Upper lobe of right lung (tissue), 1 donor: Measurements from ENCODE around the gene SLC2A11. TPM values are rescaled to one million over a fixed set of nuclear protein-coding genes. Genes with fewer than 3 reads are reported as not detected.

Source experiments
- ATAC-seq: fragments of 200-7000 bp; cut with Tn5 transposase; one replicate; pipeline ENCODE4 v1.9.1; 2020; ENCODE audit warnings: mild to moderate bottlenecking, moderate library complexity
- DNase-seq: peaks from one replicate; pipeline ENCODE4 v3.0.0-alpha.2; 2020
- H3K27ac ChIP-seq: fragments of 200-600 bp; one replicate; pipeline ENCODE4 v1.8.0; 2022
- H3K27me3 ChIP-seq: fragments of 200-600 bp; one replicate; pipeline ENCODE4 v1.8.0; 2022; ENCODE audit warnings: mild to moderate bottlenecking
- H3K36me3 ChIP-seq: fragments of 200-600 bp; one replicate; pipeline ENCODE4 v1.8.0; 2022
- H3K4me1 ChIP-seq: fragments of 200-600 bp; one replicate; pipeline ENCODE4 v1.8.0; 2022
- H3K4me3 ChIP-seq: fragments of 200-600 bp; one replicate; pipeline ENCODE4 v1.8.0; 2022; ENCODE audit warnings: mild to moderate bottlenecking
- H3K9me3 ChIP-seq: fragments of 200-600 bp; one replicate; pipeline ENCODE4 v1.8.0; 2022
- CTCF ChIP-seq: fragments of 200-600 bp; IDR thresholded peaks from one replicate; pipeline ENCODE4 v1.8.0; 2022; ENCODE audit warnings: antibody characterized with exemption
- intact Hi-C: fragments of 100-400 bp; cut with DNase I; formaldehyde crosslinking; loops from one replicate; pipeline ENCODE4 v1.11.0; 2022
- total RNA-seq: library from RNA; stranded (reverse); fragmentation: NEBNext Ultra II Directional; extraction: Animal tissue kit (Norgen Biotek cat#: 25700); gene quantifications from one replicate; pipeline ENCODE4 v1.2.1, GENCODE V29; 2021
- donor health status: DM: no; HTN: yes; CAD: no; lungs with severe emphysema.

The SLC2A11 gene
- total RNA-seq, 1 donor from 2014 or later: 13.2 TPM

GRCh38 chr22:23834406-23834792, 23.3 kb upstream of the SLC2A11 start:
- H3K27ac ChIP-seq: no peak overlapping the region
- H3K4me1 ChIP-seq: peaks cover 9% of the 10 kb centered on the region
- DNase-seq (peak; percentile 48), ATAC-seq (no peak)
- no peak for TF ChIP-seq CTCF
- H3K9me3 ChIP-seq: no peaks in the 10 kb centered on the region
- H3K4me3 ChIP-seq: no peak overlapping the region
- no peaks in the 10 kb centered on the region for H3K27me3 ChIP-seq
- peaks cover 59% of the 10 kb centered on the region for H3K36me3 ChIP-seq
- intact Hi-C loops: no loop called here

DNA sequence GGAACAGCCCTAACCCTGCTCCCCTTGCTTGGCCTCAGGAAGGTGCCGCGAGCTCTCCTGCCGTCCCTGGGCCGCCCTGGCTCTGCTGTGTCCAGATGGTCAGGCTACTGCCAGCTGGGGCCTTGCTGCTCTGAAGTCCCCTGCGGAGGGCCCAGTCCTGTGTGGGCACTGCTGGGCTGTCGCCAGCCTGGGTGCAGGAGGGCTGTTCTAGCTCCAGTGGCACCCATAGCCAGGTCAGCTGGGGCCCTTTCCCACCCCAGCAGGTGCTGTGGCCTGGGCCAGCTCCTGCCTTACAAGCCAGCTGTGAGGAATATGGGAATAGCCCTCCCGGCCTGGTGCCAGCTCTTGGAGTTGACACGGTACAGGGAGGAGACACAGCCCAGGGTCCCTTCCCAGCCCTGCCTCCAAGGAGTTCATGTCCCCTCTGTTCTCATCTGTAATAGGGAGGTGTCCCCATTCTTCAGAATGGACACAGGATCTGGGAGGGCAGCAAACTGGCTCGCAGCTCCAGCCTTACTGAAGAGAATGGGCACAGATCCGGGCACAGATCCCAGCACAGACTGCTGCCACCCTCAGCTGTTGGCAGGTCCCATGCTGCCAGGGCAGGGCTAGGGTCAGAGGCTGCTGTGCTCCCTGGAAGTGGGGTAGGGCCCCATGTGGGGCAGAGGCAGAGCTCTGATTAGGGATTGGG, 22.7 kb upstream of the SLC2A11 start:
- Histone ChIP-seq H3K4me3 (no peak overlapping the region), H3K27ac (no peak overlapping the region), H3K4me1 (peaks cover 12% of the 10 kb centered on the region), H3K27me3 (no peaks in the 10 kb centered on the region), H3K36me3 (peaks cover 59% of the 10 kb centered on the region), H3K9me3 (no peaks in the 10 kb centered on the region)
- intact Hi-C loops: no loop called here
- ATAC-seq (no peak), DNase-seq (peak; percentile 55)
- no peak for TF ChIP-seq CTCF

GRCh38 chr22:23835484-23836144, 22.1 kb upstream of the SLC2A11 start:
- ATAC-seq (no peak), DNase-seq (peak; percentile 50)
- H3K4me1 ChIP-seq: peaks cover 12% of the 10 kb centered on the region
- intact Hi-C loops: no loop called here
- no peaks in the 10 kb centered on the region for H3K9me3 ChIP-seq
- peaks cover 54% of the 10 kb centered on the region for H3K36me3 ChIP-seq
- no peak overlapping the region for H3K27ac ChIP-seq
- H3K4me3 ChIP-seq: no peak overlapping the region
- H3K27me3 ChIP-seq: no peaks in the 10 kb centered on the region
- no peak for TF ChIP-seq CTCF

DNA sequence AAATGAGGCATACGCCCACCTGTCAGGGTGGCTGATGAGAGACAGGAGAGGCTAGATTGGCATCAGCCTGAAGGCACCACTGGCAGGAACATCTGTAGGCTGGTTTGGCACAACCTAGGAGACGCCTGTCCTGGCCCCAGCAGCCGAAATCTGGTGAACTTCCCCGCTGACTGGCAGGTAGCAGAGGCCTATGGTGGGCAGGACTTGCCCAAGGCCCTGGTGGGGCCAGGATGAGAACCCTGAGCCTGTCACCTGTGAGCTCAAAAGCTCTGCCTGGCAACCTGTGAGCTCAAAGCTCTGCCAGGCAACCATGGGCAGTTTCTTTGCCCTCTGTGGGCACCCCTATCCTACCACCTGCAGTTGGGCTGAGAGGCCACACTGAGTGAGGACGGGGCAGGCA, 21.4 kb upstream of the SLC2A11 start:
- DNase-seq (no peak), ATAC-seq (no peak)
- no peak for TF ChIP-seq CTCF
- H3K27ac ChIP-seq: no peak overlapping the region
- H3K27me3 ChIP-seq: no peaks in the 10 kb centered on the region
- intact Hi-C loops: no loop called here
- H3K4me1 ChIP-seq: peaks cover 12% of the 10 kb centered on the region
- peaks cover 47% of the 10 kb centered on the region for H3K36me3 ChIP-seq
- no peaks in the 10 kb centered on the region for H3K9me3 ChIP-seq
- no peak overlapping the region for H3K4me3 ChIP-seq

DNA sequence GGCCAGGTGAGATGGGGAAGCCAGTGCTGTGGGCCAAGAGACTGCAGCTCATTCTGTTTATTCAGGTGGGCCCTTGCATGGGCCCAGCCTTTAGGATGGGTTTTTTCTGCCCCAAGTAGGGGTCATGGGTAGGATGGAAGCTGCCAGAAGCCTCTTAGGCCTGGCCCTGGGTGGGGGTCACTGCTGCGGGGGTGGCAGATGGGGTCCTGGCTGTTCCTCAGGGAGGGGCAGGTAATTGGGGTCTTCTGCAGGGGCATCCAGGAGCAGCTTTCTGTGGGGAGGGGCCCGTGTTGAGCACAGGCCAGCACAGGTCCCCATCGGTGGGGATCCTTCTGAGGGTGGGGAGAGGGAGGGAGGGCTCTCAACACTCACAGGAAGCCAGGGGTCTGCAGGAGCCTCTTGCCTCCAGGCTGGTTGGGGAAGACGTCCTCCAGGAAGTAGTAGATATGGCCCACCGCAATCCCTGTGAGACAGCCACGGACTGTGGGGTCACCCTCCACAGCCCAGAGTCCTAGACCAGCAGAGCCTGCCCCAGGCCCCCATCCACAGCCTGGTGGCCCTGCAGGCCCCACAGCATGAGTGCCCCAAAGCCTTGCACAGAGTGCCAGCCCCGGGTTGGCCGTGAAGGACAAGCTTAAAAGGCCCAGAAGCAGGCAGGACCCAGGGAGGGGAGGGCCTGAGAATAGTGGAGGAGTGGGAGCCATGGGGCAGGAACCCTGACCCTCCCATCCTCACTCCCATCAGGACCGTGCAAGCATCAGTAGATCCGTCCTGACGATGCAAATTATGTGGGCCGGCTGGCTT, 20.8 kb upstream of the SLC2A11 start:
- H3K27ac ChIP-seq: no peak overlapping the region
- H3K27me3 ChIP-seq: no peaks in the 10 kb centered on the region
- DNase-seq: no peak
- H3K36me3 ChIP-seq: peaks cover 41% of the 10 kb centered on the region
- ATAC-seq: no peak
- H3K9me3 ChIP-seq: no peaks in the 10 kb centered on the region
- no peak for TF ChIP-seq CTCF
- H3K4me1 ChIP-seq: peaks cover 12% of the 10 kb centered on the region
- H3K4me3 ChIP-seq: no peak overlapping the region
- intact Hi-C loops: no loop called here
